ENCODE data around the gene EOGT.

GRCh38 chr3:68977486-68978167 lies 35.9 kb downstream of the EOGT start:
- TF ChIP-seq CTCF (conservative IDR thresholded peaks at IDR 0.05; ENCODE audit: low read depth in 2 of 2), result no peak
- TF ChIP-seq POLR2AphosphoS5 (IDR thresholded peaks at IDR 0.05; ENCODE audit: low read depth), result no peak
- TF ChIP-seq EZH2 (IDR thresholded peaks at IDR 0.05; ENCODE audit: low read depth, unreplicated experiment), result no peak

Data from GM23338 (cell line).